GM18505 (cell line): ENCODE data around the gene TMEM52.
"Not testable (repeated sequence)": the region's sequence is repeated elsewhere in the genome, so short reads cannot be mapped to it uniquely, and the experiment has no call there.

Source experiments
- ATAC-seq: cut with Tn5 transposase; IDR thresholded peaks from one replicate; pipeline ENCODE4 v1.9.1; 2021; ENCODE audit not compliant: unreplicated experiment
- POLR2A ChIP-seq: IDR thresholded peaks from 4 replicates; pipeline ENCODE4 v1.6.1; 2011; ENCODE audit warnings: borderline replicate concordance; ENCODE audit not compliant: insufficient read depth, insufficient read length; ENCODE audit errors: extremely low read depth

The TMEM52 gene

DNA sequence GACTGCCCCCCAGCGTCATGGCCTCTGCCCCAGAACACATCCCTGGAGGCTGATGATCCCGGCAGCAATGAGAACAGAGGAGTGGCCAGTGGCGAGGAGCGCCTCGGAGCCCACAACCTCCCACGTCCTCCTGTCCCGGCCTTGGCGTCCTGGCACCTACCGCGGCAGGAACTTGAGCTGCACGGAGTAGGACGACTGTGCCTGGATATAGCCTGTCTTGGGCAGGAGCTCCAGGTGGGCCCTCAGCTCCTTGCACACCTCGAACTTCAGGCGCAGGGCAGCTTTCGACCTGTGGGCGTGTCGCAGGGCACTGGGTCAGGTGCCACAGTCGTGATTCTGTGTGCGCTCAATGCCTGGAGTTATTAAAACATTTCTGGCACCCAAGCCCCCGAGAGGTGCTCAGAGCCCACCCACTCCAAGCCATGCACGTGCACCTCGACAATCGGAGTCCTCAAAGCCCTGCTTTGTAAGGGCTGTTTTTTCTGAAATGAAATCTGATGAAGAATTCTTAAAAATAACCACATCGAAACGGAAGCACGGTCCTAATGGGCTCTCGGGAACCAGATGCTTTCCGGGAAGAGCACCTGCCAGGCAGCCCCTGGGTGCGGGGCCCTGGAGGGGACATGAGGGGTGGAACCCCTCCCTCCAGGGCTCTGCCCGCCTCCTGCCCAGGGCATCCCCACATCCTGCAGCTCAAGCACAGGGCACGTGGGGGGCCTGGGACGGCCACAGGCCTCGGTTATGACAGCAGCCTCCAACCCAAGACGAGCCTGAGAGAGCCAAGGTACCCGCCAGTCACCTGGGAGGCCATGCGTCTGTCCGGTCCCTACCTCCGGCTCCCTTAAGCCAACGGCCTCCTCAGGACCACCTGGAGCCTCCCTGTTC is 23.0 kb upstream of the TMEM52 start:
- ATAC-seq: no peak

DNA sequence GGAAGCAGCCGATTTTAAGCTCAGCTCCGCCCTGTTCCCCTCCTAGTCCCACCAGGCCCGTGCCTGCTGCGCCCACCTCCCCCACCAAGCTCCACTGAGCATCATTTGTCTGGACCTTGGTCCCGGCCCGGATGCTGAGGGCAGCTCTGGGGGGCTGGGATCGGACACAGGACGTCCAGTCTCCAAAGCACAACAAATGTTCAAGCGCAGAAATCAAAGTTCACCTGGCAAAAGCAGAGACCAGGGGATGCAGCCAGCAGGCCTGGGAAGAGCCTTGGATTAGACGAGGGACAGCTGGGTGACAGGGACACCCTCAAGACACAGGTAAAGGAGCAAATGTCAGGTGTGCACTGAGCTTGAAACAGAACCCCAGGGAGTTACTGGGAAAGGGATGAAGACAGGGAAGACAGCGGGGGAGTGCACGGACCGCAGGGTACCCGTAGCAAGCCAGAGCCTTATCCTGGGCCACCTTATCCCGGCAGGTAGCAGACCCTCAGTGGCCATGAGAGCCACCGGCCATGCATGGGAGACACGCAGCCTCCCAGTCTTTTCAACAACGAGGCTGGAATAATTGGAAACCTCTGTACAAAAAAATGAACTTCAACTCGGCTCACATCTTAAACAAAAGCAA is 22.2 kb upstream of the TMEM52 start:
- TF ChIP-seq POLR2A: no peak

More for the DNA sequence above, 23.0 kb upstream of the TMEM52 start:
- no peak for TF ChIP-seq POLR2A

DNA sequence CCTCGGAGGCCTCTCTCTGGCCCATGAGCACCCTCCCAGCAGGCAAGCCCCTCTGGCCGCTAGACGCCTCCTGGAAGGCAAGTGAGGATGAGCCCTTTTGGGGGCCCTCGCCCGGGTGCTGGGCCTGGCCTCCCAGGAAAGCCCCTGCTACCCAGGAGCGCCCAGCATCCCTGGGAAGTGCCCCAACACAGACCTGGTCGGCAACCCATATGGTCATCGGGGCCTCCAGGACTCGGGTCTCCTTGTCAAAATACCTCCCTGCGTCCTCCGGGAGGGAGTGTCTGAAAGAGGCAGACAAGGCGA is 21.0 kb upstream of the TMEM52 start:
- ATAC-seq: no peak

More for the DNA sequence above, 22.2 kb upstream of the TMEM52 start:
- no peak for ATAC-seq

DNA sequence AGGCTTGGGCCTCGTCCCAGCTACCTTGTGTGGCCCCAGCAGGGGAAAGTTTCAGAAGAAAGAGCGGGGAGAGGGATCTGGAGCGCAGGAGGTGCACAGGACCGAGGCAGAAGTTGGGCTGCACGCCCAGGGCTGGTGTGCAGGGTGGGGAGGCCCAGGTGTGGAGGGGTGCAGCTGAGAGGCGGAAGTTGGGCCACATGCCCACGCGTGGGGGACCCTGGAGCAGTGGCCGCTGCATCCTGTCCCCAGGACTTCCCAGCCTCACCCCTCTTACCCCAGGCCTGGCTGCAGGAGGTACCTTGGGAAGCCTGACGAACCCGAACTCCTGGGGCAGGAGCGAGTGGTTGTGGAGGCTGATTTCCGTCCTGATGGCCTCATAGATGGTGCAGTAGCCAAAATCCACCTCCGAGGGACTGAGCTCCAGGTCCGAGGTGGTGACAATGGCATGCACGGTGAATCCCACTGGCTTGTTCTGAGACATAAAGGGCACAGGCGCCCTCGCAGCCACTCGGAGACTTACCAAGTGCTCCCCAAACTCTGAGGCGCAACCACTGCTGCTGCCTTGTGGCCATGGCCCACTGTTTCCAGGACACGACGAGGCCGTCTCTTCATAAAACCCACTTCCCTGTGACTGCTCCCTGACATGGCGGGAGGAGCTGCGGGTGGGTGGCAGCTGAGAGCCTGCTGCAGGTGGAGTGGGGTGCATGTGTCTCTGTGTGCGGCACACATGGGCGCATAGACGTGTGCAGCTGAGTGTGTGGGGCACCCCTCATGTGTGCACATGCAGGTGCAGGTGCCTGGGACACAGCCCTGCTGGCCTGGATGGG is 20.4 kb upstream of the TMEM52 start:
- ATAC-seq: no peak
- no peak for TF ChIP-seq POLR2A

More for the DNA sequence above, 21.0 kb upstream of the TMEM52 start:
- TF ChIP-seq POLR2A: no peak

GRCh38 chr1:1938613-1939295 is 19.7 kb upstream of the TMEM52 start:
- no peak for TF ChIP-seq POLR2A
- ATAC-seq: no peak

DNA sequence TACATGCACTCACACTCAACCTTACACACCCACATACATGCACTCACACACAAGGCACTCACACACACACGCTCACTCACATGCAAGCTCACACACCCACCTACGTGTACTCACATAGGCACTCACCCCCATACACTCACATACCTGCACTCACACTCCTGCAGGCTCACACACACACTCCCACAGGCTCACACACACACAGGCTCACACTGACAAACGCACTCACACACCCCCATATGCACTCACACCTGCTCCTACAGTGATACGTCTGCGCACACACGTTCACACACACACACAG is 19.1 kb upstream of the TMEM52 start:
- TF ChIP-seq POLR2A: no peak
- ATAC-seq: no peak

GRCh38 chr1:1937549-1938275 is 18.6 kb upstream of the TMEM52 start:
- no peak for TF ChIP-seq POLR2A
- ATAC-seq: no peak

GRCh38 chr1:1937061-1937460 is 18.0 kb upstream of the TMEM52 start:
- no peak for ATAC-seq
- TF ChIP-seq POLR2A: no peak

DNA sequence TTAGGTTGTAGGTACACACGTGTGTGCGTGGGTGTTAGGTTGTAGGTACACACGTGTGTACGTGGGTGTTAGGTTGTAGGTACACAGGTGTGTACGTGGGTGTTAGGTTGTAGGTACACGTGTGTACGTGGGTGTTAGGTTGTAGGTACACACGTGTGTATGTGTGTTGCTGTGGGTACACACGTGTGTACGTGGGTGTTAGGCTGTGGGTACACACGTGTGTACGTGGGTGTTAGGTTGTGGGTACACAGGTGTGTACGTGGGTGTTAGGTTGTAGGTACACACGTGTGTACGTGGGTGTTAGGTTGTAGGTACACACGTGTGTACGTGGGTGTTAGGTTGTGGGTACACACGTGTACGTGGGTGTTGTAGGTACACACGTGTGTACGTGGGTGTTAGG is 15.8 kb upstream of the TMEM52 start:
- ATAC-seq: not testable (repeated sequence)

DNA sequence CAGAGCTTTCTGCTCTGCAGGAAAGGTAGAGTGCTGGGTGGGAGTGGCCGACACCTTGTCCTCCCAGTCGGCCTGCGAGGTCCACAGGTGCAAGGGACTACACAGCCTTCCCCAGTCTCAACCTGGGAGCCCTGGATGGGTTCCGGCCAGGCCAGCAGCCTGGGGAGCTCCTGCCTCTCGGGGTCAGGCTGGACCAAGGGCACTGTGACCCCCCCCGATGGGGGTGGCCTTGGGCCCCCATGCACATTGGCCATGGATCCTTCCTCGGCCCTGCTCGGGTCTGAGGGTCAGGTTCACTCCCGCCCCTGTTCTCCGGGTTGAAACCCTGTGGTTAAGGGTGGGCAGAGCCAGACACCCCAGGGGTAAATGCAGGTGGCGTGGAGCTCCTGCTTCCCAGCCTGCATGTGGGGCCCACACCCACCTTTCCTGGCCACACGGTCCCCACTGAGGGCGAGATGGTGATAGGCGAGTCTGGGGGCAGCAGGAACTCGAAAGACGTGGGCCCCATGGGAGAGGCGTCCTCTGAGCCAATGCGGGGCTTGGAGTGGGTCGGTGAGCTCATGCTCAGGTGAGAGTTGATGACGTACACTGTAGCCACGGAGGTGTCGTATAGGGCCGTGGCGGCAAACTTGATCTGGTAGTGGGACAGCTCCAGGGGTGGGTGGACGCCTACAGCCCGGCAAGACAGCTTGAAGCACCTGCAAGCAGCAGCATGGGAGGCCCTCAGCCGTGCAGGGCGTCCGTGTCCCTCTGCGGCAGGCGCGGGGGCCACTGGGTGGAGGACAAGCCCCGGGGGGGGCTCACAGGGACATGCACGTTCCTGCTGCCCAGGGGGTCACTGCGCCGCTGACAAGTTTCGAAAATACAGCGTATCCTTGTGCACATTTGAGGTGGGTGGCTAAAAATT is 10.8 kb upstream of the TMEM52 start:
- no peak for TF ChIP-seq POLR2A
- ATAC-seq: no peak

GRCh38 chr1:1929102-1929638 is 10.1 kb upstream of the TMEM52 start:
- no peak for ATAC-seq
- no peak for TF ChIP-seq POLR2A

GRCh38 chr1:1928231-1929101 is 9.4 kb upstream of the TMEM52 start:
- ATAC-seq: no peak
- no peak for TF ChIP-seq POLR2A
